GM18505 (cell line): ENCODE measurements around the gene UACA.
"Not testable (repeated sequence)": the region's sequence is repeated elsewhere in the genome, so short reads cannot be mapped to it uniquely, and the experiment has no call there.

Experiments
- ATAC-seq: cut with Tn5 transposase; IDR thresholded peaks from one replicate; pipeline ENCODE4 v1.9.1; 2021; ENCODE audit not compliant: unreplicated experiment
- POLR2A ChIP-seq: IDR thresholded peaks from 4 replicates; pipeline ENCODE4 v1.6.1; 2011; ENCODE audit warnings: borderline replicate concordance; ENCODE audit not compliant: insufficient read depth, insufficient read length; ENCODE audit errors: extremely low read depth

The UACA gene

DNA sequence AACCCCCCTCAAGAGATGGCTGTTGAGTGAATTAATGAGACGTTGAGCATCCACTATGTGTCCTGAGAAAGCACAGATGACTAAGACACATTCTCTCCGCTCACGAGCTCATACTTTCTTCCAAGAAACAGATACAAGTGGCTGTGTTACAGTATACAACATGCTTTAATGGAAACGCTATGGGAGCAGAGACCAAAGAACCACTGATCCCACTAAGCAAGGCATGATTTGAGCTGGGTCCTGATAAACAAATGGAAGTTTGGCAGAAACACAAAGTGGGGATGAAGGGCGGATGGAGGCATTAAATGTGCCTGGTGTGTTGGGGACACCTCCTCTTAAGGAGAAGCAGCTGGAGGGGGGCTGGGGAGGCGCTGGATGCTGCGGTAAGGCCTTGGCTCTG lies 129.4 kb downstream of the UACA start:
- no peak for TF ChIP-seq POLR2A
- no peak for ATAC-seq

DNA sequence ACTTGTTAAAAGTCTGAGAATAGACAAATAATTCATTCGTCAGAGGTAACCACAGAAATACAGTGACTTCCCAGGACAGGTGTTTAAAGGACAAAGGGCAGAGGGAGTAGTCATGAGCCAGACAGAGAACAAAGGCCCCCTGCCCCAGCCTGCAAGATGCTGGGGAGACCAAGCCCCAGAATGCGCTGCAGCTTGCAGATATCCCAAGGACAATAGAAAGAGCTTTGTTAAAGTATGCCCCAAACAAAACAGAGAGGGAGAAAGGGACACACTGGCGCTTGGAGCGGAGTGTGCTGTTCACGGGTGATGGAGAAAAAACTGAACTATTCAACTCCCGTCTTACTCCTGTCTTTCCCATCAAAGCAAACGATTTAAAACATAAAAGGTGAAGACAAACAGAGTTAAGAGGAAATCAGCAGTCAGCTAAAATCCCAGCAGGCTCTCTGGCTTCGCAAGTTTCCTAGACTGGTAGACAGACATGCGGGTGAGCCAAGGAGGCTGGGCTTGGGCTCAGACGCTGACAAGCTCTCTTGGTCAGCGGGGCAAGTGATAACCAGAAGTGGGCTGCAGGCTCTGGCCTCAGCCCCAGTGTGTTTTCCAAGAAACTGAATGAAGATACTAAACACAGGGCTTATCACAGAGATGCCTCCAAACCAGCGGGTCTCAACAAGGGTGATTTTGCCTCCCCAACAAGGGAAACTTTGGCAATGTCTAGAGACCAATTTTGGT lies 130.1 kb downstream of the UACA start:
- TF ChIP-seq POLR2A: no peak

DNA sequence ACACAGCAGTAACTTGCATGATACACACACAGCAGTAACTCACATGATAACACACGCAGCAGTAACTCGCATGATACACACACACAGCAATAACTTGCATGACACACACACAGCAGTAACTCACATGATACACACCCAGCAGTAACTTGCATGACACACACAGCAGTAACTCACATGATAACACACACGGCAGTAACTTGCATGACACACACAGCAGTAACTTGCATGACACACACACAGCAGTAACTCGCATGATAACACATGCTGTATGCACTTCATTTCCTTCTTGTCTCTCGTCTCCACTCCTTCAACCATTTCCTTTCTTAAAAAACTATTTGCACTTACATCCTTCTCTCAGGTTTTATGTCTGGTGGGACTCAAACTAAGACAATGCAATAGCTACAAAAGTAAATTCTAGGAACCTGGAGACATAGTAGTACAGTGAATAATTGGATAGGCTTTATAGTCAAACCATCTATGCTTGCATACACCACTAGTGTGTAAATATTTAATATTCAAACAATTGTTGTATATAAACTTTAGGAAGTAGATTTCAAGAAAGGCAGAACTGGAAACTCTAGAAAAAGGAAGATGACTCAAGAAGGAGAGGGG lies 130.8 kb downstream of the UACA start:
- ATAC-seq: no peak
- TF ChIP-seq POLR2A: no peak

More for the DNA sequence above, 130.1 kb downstream of the UACA start:
- ATAC-seq: no peak

DNA sequence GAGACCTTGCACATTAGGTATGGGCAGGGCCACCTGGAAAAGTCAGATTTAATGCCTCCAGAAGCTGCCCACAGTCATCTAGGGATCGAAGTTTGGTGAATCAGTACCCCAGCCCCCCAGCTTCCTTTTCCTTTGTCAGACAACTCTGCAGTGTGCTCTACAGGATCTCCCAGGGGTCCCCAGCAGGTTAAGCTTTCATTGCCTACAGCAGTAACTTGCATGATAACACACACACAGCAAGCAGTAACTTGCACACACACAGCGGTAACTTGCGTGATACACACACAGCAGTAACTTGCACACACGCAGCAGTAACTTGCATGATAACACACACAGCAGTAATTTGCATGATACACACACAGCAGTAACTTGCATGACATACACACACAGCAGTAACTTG lies 131.3 kb downstream of the UACA start:
- no peak for ATAC-seq

DNA sequence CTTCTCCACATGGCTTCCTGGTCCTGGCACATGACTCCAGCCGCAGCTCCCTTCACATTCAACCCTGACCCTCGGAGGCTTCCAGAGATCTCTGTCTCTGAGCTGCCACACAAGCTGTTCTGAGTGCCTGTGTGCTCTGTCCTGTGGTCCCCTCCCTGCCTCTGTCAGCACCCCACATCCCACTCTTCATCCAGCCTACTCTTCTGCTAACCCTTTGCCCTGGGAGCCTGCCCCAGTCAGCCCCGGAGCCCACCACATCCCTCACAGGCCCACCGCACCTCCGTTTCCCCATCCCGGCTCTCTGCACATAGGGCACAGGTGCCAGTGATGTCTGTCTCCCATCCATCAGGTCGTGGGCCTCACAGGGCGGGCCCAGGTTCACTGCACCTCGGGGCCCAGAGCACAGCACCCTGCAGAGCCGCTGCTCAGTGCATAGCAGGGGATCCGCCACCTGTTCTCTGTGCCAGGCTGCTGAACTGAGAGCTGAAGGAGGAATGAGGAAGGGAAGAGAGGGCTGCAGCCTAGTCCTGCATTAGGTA lies 133.6 kb downstream of the UACA start:
- no peak for ATAC-seq
- no peak for TF ChIP-seq POLR2A

More for the DNA sequence above, 131.3 kb downstream of the UACA start:
- TF ChIP-seq POLR2A: no peak

DNA sequence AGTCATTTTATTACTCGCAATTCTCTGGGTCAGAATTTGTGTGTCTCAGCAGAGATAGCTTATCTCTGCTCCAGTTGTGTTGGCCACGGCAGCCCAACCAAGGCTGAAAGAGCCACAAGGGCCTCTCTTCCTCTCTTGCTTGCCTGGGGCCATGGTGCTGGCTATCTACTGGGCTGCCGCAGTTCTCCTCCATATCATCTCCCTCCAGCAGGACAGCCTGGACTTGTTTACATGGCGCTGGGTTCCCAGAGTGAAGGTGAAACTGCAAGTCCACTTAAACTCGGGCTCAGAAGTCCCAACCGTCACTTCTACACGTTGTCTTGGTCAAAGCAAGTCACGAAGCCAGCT lies 134.8 kb downstream of the UACA start:
- TF ChIP-seq POLR2A: no peak
- no peak for ATAC-seq

DNA sequence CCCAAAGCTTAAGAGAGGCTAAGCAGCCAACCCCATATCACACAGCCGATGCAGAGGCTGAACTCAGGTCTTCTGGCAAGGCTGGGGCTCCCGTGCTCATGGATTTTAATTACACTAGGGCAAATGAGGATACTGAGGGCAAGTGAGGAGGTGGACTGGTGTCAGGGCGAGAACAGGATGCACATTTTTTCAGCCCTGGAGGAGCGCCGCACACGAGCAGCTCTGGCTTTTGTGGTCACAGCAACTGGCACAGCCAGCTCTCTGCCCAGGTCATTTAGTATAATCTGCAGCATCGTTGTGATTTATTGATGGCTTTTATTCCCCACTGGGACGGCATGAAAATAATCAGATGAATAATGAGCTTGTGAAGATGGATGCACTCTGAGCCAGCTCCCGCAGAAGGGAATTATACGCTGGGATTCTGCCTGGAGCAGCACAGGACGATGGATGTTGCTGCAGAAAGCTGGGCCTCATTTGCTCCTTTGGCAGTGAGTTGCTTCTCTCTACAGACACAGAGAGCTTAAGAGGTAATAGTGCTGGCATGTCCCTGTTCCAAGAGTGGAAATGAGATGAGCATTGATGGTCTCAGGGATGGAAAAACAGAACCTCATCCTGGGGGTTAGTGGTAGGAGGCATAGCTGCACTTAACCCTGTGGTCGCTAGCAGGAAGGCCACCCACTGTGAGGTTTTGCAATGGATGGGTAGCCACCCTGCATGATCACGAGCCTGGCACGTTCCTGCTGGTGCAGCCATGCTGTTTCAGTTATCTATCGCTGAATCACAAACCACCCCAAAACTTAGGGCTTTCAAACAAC lies 135.4 kb downstream of the UACA start:
- no peak for ATAC-seq
- TF ChIP-seq POLR2A: no peak

DNA sequence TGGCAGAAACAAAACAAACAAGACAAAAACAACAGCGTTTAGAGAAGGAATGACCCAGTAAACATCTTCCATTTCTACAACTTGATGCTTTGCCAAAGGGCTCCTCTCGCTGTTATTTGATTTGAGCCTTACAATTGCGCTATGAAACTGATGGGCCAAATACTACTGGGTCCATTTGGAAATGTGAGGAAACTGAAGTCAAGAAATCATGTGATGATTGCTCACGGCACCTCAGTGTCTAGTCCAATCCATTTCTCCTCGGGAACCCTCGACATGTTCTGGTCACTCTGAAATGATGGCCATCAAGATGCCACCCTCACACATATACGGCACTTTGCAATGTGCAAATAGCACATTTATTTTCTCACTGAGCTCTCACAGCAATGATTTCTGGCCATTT lies 136.0 kb downstream of the UACA start:
- ATAC-seq: no peak

DNA sequence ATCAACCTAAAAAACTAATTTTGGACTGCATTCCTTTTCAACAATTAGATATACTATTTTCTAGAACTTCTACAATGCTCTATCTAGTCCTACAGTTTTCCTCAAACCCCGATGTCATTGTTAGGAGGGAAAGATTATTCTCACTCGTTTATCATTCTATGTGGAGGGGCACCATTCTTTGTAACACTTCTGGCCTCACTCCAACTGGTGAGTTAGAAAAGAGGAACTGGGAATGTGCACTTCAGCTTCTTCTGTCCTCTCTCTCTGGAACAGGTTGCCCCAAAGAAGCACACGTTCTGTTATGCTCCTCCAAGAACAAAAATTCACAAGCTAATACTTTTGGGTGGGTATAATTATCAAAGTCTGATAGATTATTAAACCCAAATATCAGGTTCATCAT lies 137.9 kb downstream of the UACA start:
- ATAC-seq: no peak

More for the DNA sequence above, 136.0 kb downstream of the UACA start:
- TF ChIP-seq POLR2A: no peak

DNA sequence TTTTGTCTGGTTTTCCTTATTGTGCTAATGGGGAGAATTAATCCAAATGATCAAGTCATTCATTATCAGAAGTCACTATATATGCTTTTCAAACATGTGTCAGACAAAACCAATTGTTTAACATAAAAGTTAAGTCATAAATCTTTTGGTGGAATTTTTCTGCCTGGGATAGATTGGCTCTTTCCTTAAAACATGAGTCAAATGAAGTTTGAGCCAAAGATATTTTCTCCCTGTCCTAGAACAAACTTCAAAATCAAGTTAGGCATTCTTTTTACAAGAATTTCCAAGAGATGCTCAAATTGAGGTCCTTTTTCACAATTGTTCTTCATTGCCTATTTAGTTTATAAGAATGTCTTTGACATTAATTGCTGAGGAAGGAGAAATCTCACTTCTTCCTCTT lies 138.3 kb downstream of the UACA start:
- TF ChIP-seq POLR2A: no peak
- ATAC-seq: no peak

More for the DNA sequence above, 137.9 kb downstream of the UACA start:
- no peak for TF ChIP-seq POLR2A

DNA sequence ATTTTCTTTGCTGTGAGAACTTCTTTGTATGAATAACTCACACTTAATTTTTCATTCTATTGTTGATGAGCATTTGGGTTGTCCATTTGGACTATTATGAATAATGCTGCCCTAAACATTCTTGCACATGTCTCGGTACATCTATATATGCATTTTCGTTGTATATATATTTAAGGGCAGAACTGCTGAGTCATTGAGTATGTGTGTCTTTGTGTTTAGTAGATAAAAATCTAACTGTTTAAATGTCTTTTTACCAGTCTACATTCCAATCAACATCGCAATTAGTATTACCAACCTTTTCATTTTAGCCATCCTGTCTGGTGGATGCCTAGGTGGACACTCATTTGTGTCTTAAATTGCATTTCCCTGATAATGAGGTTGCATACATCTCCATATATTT lies 144.4 kb downstream of the UACA start:
- TF ChIP-seq POLR2A: no peak
- no peak for ATAC-seq

DNA sequence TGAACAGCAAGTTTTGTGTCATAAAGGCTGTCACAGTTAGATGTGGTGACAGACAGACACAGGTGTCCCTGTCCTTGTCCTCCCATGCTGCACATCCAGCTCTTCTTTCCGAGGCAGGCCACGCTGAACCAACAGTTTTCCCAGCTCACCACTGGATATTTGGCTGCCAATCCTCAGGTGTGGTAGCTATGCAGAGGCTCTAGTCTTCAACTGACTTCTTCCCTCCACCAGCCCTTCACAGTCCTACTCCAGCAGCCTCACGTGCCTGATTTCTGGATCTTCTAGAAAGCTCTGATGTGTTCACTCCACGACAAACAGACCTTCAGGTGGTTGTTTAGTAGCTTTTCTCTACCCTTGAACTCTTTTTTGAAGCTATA lies 145.5 kb downstream of the UACA start:
- no peak for ATAC-seq

DNA sequence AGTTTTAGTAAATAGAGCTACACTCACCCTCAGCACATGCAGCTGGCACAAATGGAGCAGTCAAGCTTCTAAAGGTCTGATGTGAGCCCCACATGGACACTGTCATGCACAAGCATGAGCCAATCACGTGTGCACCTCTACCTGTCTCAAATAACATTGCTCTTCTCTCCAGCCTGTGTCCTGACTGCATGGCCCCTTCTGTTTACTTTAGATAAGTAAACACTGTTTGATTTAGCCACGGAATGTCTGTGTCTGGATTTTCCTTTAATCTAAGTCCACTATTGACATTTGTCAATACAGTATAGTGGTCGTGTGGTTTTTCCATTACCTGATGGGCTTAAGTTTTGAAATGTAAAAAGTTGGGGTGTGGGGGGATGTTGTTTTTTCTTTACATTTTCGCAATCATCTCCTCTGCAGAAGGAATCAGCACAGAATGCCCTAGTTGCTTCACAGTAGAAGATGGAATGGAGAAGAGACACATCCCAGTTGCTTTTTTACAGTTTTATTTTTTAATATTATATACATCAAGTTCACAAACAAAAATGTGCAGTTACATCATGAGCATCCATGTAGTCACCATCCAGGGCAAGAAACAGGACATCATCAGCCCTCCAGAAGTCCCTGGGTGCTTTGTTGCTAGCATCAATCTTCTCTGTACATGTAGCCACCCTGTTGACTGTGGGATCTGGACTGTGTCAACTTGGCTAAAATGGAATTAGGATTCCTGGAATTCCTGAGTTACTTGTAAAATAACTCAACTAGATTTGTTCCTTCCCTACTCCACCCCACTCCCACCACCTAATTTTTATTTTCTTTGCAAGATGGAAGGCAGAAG lies 146.1 kb downstream of the UACA start:
- no peak for TF ChIP-seq POLR2A
- ATAC-seq: no peak

More for the DNA sequence above, 145.5 kb downstream of the UACA start:
- TF ChIP-seq POLR2A: no peak

DNA sequence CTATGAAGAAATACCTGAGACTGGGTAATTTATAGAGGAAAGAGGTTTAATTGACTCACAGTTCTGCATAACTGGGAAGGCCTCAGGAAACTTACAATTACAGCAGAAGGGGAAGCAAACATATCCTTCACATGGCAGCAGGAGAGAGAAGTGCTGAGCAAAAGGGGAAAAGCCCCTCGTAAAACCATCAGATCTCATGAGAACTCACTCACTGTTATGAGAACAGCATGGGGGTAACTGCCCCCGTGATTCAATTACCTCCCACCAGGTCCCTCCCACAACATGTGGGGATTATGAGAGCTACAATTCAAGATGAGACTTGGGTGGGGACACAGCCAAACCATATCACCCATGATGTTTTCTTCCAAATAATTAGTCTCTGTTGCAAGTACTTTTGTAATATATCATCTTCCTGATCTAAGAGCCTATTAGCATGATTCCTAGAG lies 147.0 kb downstream of the UACA start:
- ATAC-seq: not testable (repeated sequence)
